Neural crest cell (in vitro differentiated cells): ENCODE data around the gene RCAN3. TPM values are rescaled to one million over a fixed set of nuclear protein-coding genes. Genes with fewer than 3 reads are reported as not detected.

Experiments used
- DNase-seq: peaks from one replicate; pipeline ENCODE4 v3.0.0; 2021; ENCODE audit warnings: low read depth, mixed read lengths, low spot score
- H3K27ac Mint-ChIP-seq: one replicate; pipeline ENCODE4 v1.8.0; 2021; ENCODE audit warnings: mild to moderate bottlenecking, mixed read lengths; ENCODE audit not compliant: unreplicated experiment
- H3K27me3 Mint-ChIP-seq: 2 replicates; pipeline ENCODE4 v1.8.0; 2021; ENCODE audit warnings: low read depth, mild to moderate bottlenecking, mixed read lengths
- H3K36me3 Mint-ChIP-seq: 2 replicates; pipeline ENCODE4 v1.8.0; 2021; ENCODE audit warnings: low read depth, mild to moderate bottlenecking, mixed read lengths
- H3K4me1 Mint-ChIP-seq: 2 replicates; pipeline ENCODE4 v1.8.0; 2021; ENCODE audit warnings: mixed read lengths
- H3K4me3 Mint-ChIP-seq: one replicate; pipeline ENCODE4 v1.8.0; 2021; ENCODE audit warnings: mild to moderate bottlenecking, mixed read lengths
- H3K9me3 Mint-ChIP-seq: 2 replicates; pipeline ENCODE4 v1.8.0; 2021; ENCODE audit warnings: mixed read lengths
- CTCF ChIP-seq: fragments of 200-600 bp; sonication (generic); conservative IDR thresholded peaks from 2 replicates; pipeline ENCODE4 v1.5.0; 2021; ENCODE audit warnings: antibody characterized with exemption, mild to moderate bottlenecking
- total RNA-seq: library from RNA; stranded (reverse); gene quantifications from 2 replicates; pipeline ENCODE4 v1.2.1, GENCODE V29; 2021

RCAN3 gene
- total RNA-seq, 1 donor from 2014 or later, result 2.2 TPM

GRCh38 chr1:24558455-24558854 lies 55.8 kb downstream of the RCAN3 start:
- Mint-ChIP-seq H3K36me3 (no peaks in the 10 kb centered on the region), H3K4me1 (peaks cover 13% of the 10 kb centered on the region), H3K27me3 (peaks cover 81% of the 10 kb centered on the region), H3K4me3 (no peak overlapping the region), H3K27ac (no peak overlapping the region), H3K9me3 (no peaks in the 10 kb centered on the region)
- no peak for DNase-seq
- no peak for TF ChIP-seq CTCF

DNA sequence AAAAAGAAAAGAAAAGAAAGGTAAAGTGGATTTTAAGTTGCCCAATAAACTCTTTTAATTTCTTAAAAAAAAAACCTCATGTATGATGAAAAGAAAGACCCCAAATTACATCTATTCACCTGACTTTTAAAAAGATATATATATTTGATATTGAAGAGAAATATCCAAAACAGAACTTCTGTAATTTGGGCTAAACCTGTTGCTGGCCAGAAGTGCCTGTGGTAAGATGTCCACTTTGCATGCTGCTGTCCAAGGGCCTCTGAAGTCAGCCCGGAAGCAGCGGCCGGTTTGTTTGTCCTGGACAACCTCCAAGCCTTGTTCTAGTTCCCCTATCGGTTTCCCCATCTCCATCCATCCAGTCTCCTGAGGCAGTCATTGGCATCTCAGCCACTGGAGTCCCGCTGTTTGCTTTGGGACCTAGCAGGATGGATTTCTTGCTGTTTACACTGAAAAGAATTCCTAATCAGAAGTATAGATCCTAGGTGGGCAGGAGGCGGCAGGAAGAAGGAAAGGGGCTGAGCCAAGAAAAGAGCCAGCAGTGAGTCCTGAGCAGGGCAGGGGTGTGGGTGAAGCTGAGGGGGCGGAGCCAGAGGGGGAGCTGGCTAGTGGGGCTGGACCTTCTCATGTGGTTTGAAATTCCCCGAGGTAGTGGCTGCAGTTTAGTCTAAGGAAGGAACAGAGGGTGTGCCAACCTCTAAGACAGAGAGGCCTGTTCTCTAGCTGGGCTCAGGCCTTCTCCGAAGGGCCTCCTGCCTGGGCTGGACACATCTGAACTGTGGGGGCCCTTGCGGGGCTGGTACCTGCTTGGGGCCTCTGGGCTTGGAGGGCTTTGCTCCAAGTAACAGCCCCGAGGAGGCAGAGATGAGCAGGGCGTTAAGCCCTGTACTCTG lies 56.5 kb downstream of the RCAN3 start:
- Mint-ChIP-seq H3K4me3 (no peak overlapping the region), H3K27me3 (peaks cover 81% of the 10 kb centered on the region), H3K4me1 (peaks cover 13% of the 10 kb centered on the region), H3K27ac (no peak overlapping the region), H3K36me3 (no peaks in the 10 kb centered on the region), H3K9me3 (no peaks in the 10 kb centered on the region)
- DNase-seq, result no peak
- no peak for TF ChIP-seq CTCF

DNA sequence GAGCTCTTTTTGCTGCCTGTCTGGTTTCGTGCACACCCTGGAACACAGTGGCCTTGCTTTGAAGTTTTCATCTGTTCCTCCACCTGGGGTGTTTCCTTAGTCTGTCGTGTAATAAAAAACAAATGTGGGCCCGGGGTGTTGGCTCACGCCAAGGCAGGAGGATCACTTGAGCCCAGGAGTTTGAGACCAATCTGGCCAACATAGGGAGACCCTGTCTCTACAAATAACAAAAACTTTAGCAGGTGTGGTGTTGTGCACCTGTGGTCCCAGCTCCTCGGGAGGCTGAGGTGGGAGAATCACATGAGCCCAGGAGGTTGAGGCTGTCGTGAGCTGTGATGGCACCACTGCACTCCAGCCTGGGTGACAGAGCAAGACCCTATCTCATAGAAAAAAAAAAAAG lies 57.7 kb downstream of the RCAN3 start:
- H3K27ac Mint-ChIP-seq, result no peak overlapping the region
- peaks cover 73% of the 10 kb centered on the region for H3K27me3 Mint-ChIP-seq
- no peaks in the 10 kb centered on the region for H3K9me3 Mint-ChIP-seq
- TF ChIP-seq CTCF, result no peak
- DNase-seq, result no peak
- no peaks in the 10 kb centered on the region for H3K36me3 Mint-ChIP-seq
- peaks cover 10% of the 10 kb centered on the region for H3K4me1 Mint-ChIP-seq
- H3K4me3 Mint-ChIP-seq, result no peak overlapping the region

- Mint-ChIP-seq H3K36me3 (no peaks in the 10 kb centered on the region), H3K27ac (no peak overlapping the region), H3K4me3 (no peak overlapping the region), H3K27me3 (peaks cover 60% of the 10 kb centered on the region), H3K9me3 (no peaks in the 10 kb centered on the region), H3K4me1 (peaks cover 5% of the 10 kb centered on the region)
- DNase-seq, result no peak
- TF ChIP-seq CTCF, result no peak
Observed at GRCh38 chr1:24562625-24563024, 60.0 kb downstream of the RCAN3 start.

DNA sequence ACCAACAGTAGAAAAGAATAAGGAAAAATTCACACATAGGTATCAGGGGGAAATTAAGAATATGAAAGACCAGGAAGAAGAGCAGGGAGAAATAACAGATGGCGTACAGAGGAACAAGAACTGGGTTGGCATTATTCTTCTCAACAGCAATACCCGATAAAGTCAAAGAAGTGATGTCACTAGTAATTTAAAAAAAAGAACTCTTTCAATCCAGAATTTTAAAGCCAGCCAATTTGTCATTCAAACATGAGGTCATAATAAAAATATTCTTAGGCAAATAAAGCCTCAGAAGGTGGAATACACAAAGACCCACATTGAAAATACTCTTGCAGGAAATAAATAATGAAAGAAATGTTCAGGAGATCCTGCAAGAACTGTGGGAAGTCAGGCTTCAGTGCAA lies 62.1 kb downstream of the RCAN3 start:
- Mint-ChIP-seq H3K4me1 (peaks cover 5% of the 10 kb centered on the region), H3K36me3 (no peaks in the 10 kb centered on the region), H3K4me3 (no peak overlapping the region), H3K9me3 (no peaks in the 10 kb centered on the region), H3K27me3 (peaks cover 47% of the 10 kb centered on the region), H3K27ac (no peak overlapping the region)
- TF ChIP-seq CTCF, result no peak
- no peak for DNase-seq
